Panc1 (cell line): ENCODE data around the gene PAH. TPM values are rescaled to one million over a fixed set of nuclear protein-coding genes. Genes with fewer than 3 reads are reported as not detected.

Experiments used
- ATAC-seq: fragments of 200-7000 bp; cut with Tn5 transposase; 2 replicates; pipeline ENCODE4 v1.9.1; 2020; ENCODE audit warnings: mild to moderate bottlenecking, moderate library complexity
- BruUV-seq: library from RNA; stranded (reverse); fragments of 400-500 nt; replicated peaks from 2 replicates; lab custom pipeline; 2021; lab: Mats Ljungman, UMichigan
- CTCF ChIA-PET: fragments of 300-600 bp; sonication (Branson Sonifier 250); formaldehyde crosslinking; loops from one replicate; lab custom pipeline; 2022; ENCODE audit warnings: antibody characterized with exemption; lab: Charles Lee
- POLR2A ChIA-PET: fragments of 300-600 bp; sonication (Branson Sonifier 250); formaldehyde crosslinking; loops from one replicate; lab custom pipeline; 2022; ENCODE audit warnings: antibody characterized with exemption; lab: Charles Lee
- DNase-seq: peaks from one replicate; pipeline ENCODE4 v3.0.0-alpha.2; 2010; ENCODE audit warnings: low read depth, low spot score
- H3K27ac ChIP-seq: 2 replicates; pipeline ENCODE4 v1.5.1; 2011; ENCODE audit warnings: mild to moderate bottlenecking, low read length, inconsistent platforms
- H3K27me3 ChIP-seq: fragments of 200-500 bp; sonication (Bioruptor generic); 2 replicates; pipeline ENCODE4 v1.6.0; 2014; ENCODE audit warnings: low read length, inconsistent platforms; ENCODE audit not compliant: control insufficient read depth, insufficient read depth
- H3K36me3 ChIP-seq: fragments of 200-500 bp; sonication (Bioruptor generic); 2 replicates; pipeline ENCODE4 v1.5.1; 2014; ENCODE audit warnings: inconsistent platforms, mild to moderate bottlenecking, low read length, moderate library complexity; ENCODE audit not compliant: control insufficient read depth, insufficient read depth
- H3K4me1 ChIP-seq: 2 replicates; pipeline ENCODE4 v1.5.1; 2011; ENCODE audit warnings: inconsistent platforms, mild to moderate bottlenecking, low read length, moderate library complexity; ENCODE audit not compliant: control insufficient read depth, insufficient read depth
- H3K4me3 ChIP-seq, 2 experiments: 2 replicates each; pipeline ENCODE4 v1.5.1; 2011 to 2012; ENCODE audit warnings: low read depth in 2 of 2, low read length in 2 of 2, mild to moderate bottlenecking in 2 of 2, inconsistent platforms in 1 of 2, moderate library complexity in 1 of 2
- H3K9me3 ChIP-seq: fragments of 200-500 bp; sonication (Bioruptor generic); 2 replicates; pipeline ENCODE4 v1.5.1; 2014; ENCODE audit warnings: low read depth, mild to moderate bottlenecking, inconsistent platforms, low read length, moderate library complexity; ENCODE audit not compliant: control insufficient read depth, insufficient read depth
- POLR2AphosphoS5 ChIP-seq: IDR thresholded peaks from 2 replicates; pipeline ENCODE4 v1.6.1; 2012; ENCODE audit warnings: mild to moderate bottlenecking, low read depth, low read length, moderate library complexity
- SIN3A ChIP-seq: IDR thresholded peaks from 2 replicates; pipeline ENCODE4 v1.6.1; 2012; ENCODE audit warnings: low read depth, mild to moderate bottlenecking, low read length, moderate library complexity, borderline replicate concordance; ENCODE audit not compliant: insufficient read depth
- TCF7L2 ChIP-seq: IDR thresholded peaks from 2 replicates; pipeline ENCODE4 v1.6.1; 2011; ENCODE audit warnings: mild to moderate bottlenecking, low read depth, low read length, inconsistent platforms
- in situ Hi-C: cut with HindIII; loops from 2 replicates; pipeline ENCODE4 v1.10.0; 2016; ENCODE audit warnings: low sequenced_read_pairs, low pct_unique_long_range_greater_than_20kb
- intact Hi-C: fragments of 100-400 bp; cut with micrococcal nuclease; formaldehyde crosslinking; loops from one replicate; pipeline ENCODE4 v1.10.0; 2022; ENCODE audit not compliant: unreplicated experiment
- total RNA-seq: library from RNA; stranded (reverse); gene quantifications from one replicate; pipeline ENCODE4 v1.2.1, GENCODE V29; 2021; ENCODE audit not compliant: unreplicated experiment
- TF ChIP-seq, protein P1 (sequence below), 2 experiments: IDR thresholded peaks; 2 replicates each; pipeline ENCODE4 v1.6.1; 2011 to 2012; ENCODE audit warnings: low read depth in 2 of 2, control low read depth in 1 of 2, low read length in 1 of 2, mild to moderate bottlenecking in 1 of 2, moderate library complexity in 1 of 2; ENCODE audit not compliant: insufficient read depth in 1 of 2
- TF ChIP-seq, protein P2 (sequence below): fragments of 450-650 bp; IDR thresholded peaks from 2 replicates; pipeline ENCODE4 v1.5.1; 2017; ENCODE audit warnings: mild to moderate bottlenecking

The PAH gene
- total RNA-seq, 1 experiment from 2014 or later, result 0.51 TPM

DNA sequence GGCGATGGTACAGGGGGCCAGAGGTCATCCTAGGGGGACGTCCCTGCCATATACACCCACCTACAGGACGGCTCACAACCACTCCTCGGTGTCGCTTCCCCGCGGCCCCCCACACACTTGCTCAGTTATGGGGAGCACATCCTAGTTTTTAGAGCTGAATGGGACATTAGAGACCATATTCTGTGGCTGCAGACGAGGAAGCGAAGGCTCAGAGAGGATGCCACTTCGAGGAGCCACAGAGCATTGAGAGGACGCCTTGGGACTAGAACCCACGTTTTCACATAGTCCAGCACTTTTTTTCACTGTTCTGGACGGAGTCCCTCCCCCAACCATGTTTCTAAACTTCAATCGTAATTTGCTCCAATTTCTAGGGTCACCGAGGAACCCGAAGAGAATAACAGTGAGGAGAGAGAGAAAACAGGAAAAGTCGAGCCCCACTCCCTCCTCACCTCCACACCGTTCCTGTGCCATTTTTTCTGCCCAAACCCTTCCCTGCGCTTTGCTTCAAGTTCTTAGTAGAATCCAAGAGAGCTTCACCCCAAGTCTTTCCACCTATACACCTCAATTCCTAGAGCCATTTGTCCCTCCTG lies 39.8 kb upstream of the PAH start:
- no peak for ATAC-seq
- no peak for DNase-seq
- peaks cover 12% of the 10 kb centered on the region for H3K27me3 ChIP-seq
- POLR2A ChIA-PET, result no interaction called here
- no peak overlapping the region; a peak in 1 of 4 replicates for H3K4me3 ChIP-seq
- no peak overlapping the region for H3K27ac ChIP-seq
- intact Hi-C loops (no loop called here), in situ Hi-C loops (no loop called here)
- TF ChIP-seq SIN3A, result no peak
- TF ChIP-seq POLR2AphosphoS5, result no peak
- no peak for TF ChIP-seq TCF7L2
- TF ChIP-seq, protein P1, sequence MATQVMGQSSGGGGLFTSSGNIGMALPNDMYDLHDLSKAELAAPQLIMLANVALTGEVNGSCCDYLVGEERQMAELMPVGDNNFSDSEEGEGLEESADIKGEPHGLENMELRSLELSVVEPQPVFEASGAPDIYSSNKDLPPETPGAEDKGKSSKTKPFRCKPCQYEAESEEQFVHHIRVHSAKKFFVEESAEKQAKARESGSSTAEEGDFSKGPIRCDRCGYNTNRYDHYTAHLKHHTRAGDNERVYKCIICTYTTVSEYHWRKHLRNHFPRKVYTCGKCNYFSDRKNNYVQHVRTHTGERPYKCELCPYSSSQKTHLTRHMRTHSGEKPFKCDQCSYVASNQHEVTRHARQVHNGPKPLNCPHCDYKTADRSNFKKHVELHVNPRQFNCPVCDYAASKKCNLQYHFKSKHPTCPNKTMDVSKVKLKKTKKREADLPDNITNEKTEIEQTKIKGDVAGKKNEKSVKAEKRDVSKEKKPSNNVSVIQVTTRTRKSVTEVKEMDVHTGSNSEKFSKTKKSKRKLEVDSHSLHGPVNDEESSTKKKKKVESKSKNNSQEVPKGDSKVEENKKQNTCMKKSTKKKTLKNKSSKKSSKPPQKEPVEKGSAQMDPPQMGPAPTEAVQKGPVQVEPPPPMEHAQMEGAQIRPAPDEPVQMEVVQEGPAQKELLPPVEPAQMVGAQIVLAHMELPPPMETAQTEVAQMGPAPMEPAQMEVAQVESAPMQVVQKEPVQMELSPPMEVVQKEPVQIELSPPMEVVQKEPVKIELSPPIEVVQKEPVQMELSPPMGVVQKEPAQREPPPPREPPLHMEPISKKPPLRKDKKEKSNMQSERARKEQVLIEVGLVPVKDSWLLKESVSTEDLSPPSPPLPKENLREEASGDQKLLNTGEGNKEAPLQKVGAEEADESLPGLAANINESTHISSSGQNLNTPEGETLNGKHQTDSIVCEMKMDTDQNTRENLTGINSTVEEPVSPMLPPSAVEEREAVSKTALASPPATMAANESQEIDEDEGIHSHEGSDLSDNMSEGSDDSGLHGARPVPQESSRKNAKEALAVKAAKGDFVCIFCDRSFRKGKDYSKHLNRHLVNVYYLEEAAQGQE (IDR thresholded peaks at IDR 0.05; ENCODE audit: insufficient read depth in 1 of 2, low read depth in 2 of 2, low read length in 1 of 2), result no peak
- TF ChIP-seq, protein P2, sequence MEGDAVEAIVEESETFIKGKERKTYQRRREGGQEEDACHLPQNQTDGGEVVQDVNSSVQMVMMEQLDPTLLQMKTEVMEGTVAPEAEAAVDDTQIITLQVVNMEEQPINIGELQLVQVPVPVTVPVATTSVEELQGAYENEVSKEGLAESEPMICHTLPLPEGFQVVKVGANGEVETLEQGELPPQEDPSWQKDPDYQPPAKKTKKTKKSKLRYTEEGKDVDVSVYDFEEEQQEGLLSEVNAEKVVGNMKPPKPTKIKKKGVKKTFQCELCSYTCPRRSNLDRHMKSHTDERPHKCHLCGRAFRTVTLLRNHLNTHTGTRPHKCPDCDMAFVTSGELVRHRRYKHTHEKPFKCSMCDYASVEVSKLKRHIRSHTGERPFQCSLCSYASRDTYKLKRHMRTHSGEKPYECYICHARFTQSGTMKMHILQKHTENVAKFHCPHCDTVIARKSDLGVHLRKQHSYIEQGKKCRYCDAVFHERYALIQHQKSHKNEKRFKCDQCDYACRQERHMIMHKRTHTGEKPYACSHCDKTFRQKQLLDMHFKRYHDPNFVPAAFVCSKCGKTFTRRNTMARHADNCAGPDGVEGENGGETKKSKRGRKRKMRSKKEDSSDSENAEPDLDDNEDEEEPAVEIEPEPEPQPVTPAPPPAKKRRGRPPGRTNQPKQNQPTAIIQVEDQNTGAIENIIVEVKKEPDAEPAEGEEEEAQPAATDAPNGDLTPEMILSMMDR, result no peak
- H3K4me1 ChIP-seq, result no peaks in the 10 kb centered on the region
- CTCF ChIA-PET, result interaction anchor here (0.6 kb wide), 1 partner anchor 771 kb away, joined by 3 read pairs; no protein-coding TSS in a partner anchor
- no TSS peak for BruUV-seq
- no peaks in the 10 kb centered on the region for H3K9me3 ChIP-seq
- H3K36me3 ChIP-seq, result no peaks in the 10 kb centered on the region

- ChIA-PET POLR2A (no interaction called here), CTCF (no interaction called here)
- Histone ChIP-seq H3K27ac (no peak overlapping the region), H3K4me3 (no peak overlapping the region), H3K9me3 (no peaks in the 10 kb centered on the region), H3K36me3 (no peaks in the 10 kb centered on the region), H3K27me3 (peaks cover 6% of the 10 kb centered on the region; the same call in 1 of the 2 replicates), H3K4me1 (no peaks in the 10 kb centered on the region)
- TF ChIP-seq, protein P2, result no peak
- TF ChIP-seq TCF7L2 (no peak), POLR2AphosphoS5 (no peak), SIN3A (no peak)
- TF ChIP-seq, protein P1 (IDR thresholded peaks at IDR 0.05; ENCODE audit: insufficient read depth in 1 of 2, low read depth in 2 of 2, low read length in 1 of 2), result no peak
- in situ Hi-C loops, result no loop called here
- intact Hi-C loops, result no loop called here
- DNase-seq (no peak), ATAC-seq (no peak)
- BruUV-seq, result no TSS peak
Measured at GRCh38 chr12:102955926-102956737, 39.1 kb upstream of the PAH start.
